ACC112 (cell line): ENCODE data around the gene CDADC1.
A peak's percentile ranks its signal among the peaks of the same experiment; 100 is the strongest.
"Not testable (repeated sequence)": the region's sequence is repeated elsewhere in the genome, so short reads cannot be mapped to it uniquely, and the experiment has no call there.

ENCODE experiments used
- H2AFZ ChIP-seq: fragments of 200-600 bp; sonication (generic); one replicate; pipeline ENCODE4 v1.6.0; 2017; ENCODE audit warnings: antibody characterized with exemption, low read length; ENCODE audit not compliant: unreplicated experiment
- H3K27ac ChIP-seq: fragments of 200-600 bp; sonication (generic); 2 replicates; pipeline ENCODE4 v1.5.1; 2014; ENCODE audit warnings: low read depth, mild to moderate bottlenecking, antibody characterized with exemption, low read length, moderate library complexity
- H3K27me3 ChIP-seq: fragments of 200-600 bp; sonication (generic); 2 replicates; pipeline ENCODE4 v1.6.1; 2014; ENCODE audit warnings: mild to moderate bottlenecking, antibody characterized with exemption, low read length, moderate library complexity, mixed read lengths; ENCODE audit not compliant: insufficient read depth
- H3K36me3 ChIP-seq: fragments of 200-600 bp; sonication (generic); 2 replicates; pipeline ENCODE4 v1.6.1; 2016; ENCODE audit warnings: mild to moderate bottlenecking, antibody characterized with exemption, low read length, moderate library complexity, mixed read lengths; ENCODE audit not compliant: insufficient read depth
- H3K4me1 ChIP-seq: fragments of 200-600 bp; sonication (generic); one replicate; pipeline ENCODE4 v1.6.1; 2016; ENCODE audit warnings: low read length, mixed read lengths; ENCODE audit not compliant: insufficient read depth, unreplicated experiment, control insufficient read depth
- H3K4me3 ChIP-seq: fragments of 200-600 bp; sonication (generic); 2 replicates; pipeline ENCODE4 v1.5.1; 2014; ENCODE audit warnings: mild to moderate bottlenecking, low read depth, low read length
- H3K79me2 ChIP-seq: fragments of 200-600 bp; sonication (generic); one replicate; pipeline ENCODE4 v1.6.0; 2016; ENCODE audit warnings: low read length; ENCODE audit not compliant: control insufficient read depth, unreplicated experiment, insufficient read depth

The CDADC1 gene

GRCh38 chr13:49294723-49295122, 47.0 kb downstream of the CDADC1 start:
- not testable (repeated sequence) for H3K4me3 ChIP-seq, H3K27ac ChIP-seq, H3K27me3 ChIP-seq, H3K4me1 ChIP-seq, H2AFZ ChIP-seq, H3K79me2 ChIP-seq, H3K36me3 ChIP-seq

- Histone ChIP-seq H3K4me3 (no peak overlapping the region), H3K79me2 (no peaks in the 10 kb centered on the region), H3K36me3 (no peaks in the 10 kb centered on the region), H3K27ac (no peak overlapping the region), H3K27me3 (no peaks in the 10 kb centered on the region), H2AFZ (no peak overlapping the region), H3K4me1 (no peaks in the 10 kb centered on the region)
These were observed 47.5 kb downstream of the CDADC1 start for GRCh38 chr13:49295244-49295643.

- Histone ChIP-seq H3K27ac (no peak overlapping the region), H3K4me3 (no peak overlapping the region), H3K36me3 (no peaks in the 10 kb centered on the region), H2AFZ (no peak overlapping the region), H3K27me3 (no peaks in the 10 kb centered on the region), H3K4me1 (no peaks in the 10 kb centered on the region), H3K79me2 (no peaks in the 10 kb centered on the region)
These were observed 48.9 kb downstream of the CDADC1 start for GRCh38 chr13:49296659-49297058.

GRCh38 chr13:49297338-49297737, 49.6 kb downstream of the CDADC1 start:
- Histone ChIP-seq H3K27me3 (no peaks in the 10 kb centered on the region), H2AFZ (no peak overlapping the region)

GRCh38 chr13:49298416-49298815, 50.7 kb downstream of the CDADC1 start:
- no peak overlapping the region for H3K27ac ChIP-seq
- no peaks in the 10 kb centered on the region for H3K36me3 ChIP-seq
- no peaks in the 10 kb centered on the region for H3K79me2 ChIP-seq
- H2AFZ ChIP-seq, result no peak overlapping the region
- no peaks in the 10 kb centered on the region for H3K27me3 ChIP-seq
- no peaks in the 10 kb centered on the region for H3K4me1 ChIP-seq
- no peak overlapping the region for H3K4me3 ChIP-seq

More at GRCh38 chr13:49297338-49297737, 49.6 kb downstream of the CDADC1 start:
- H3K4me3 ChIP-seq, result no peak overlapping the region
- H3K36me3 ChIP-seq, result no peaks in the 10 kb centered on the region
- no peaks in the 10 kb centered on the region for H3K79me2 ChIP-seq
- H3K27ac ChIP-seq, result no peak overlapping the region
- no peaks in the 10 kb centered on the region for H3K4me1 ChIP-seq

GRCh38 chr13:49298903-49299605, 51.3 kb downstream of the CDADC1 start:
- Histone ChIP-seq H3K36me3 (no peaks in the 10 kb centered on the region), H3K27me3 (no peaks in the 10 kb centered on the region), H3K4me1 (peaks cover 3% of the 10 kb centered on the region), H3K27ac (no peak overlapping the region), H3K4me3 (no peak overlapping the region), H3K79me2 (no peaks in the 10 kb centered on the region), H2AFZ (peak overlapping the region; percentile 5)

- Histone ChIP-seq H3K4me3 (no peak overlapping the region), H3K4me1 (peaks cover 4% of the 10 kb centered on the region), H3K27ac (no peak overlapping the region), H3K36me3 (no peaks in the 10 kb centered on the region), H3K79me2 (no peaks in the 10 kb centered on the region), H3K27me3 (no peaks in the 10 kb centered on the region), H2AFZ (no peak overlapping the region)
These were observed 52.6 kb downstream of the CDADC1 start for GRCh38 chr13:49300276-49300675.

GRCh38 chr13:49300739-49301589, 53.2 kb downstream of the CDADC1 start:
- peak overlapping the region; percentile 55 for H3K4me3 ChIP-seq
- H3K27me3 ChIP-seq, result no peaks in the 10 kb centered on the region
- no peak overlapping the region for H3K27ac ChIP-seq
- peaks cover 4% of the 10 kb centered on the region for H3K4me1 ChIP-seq
- no peaks in the 10 kb centered on the region for H3K79me2 ChIP-seq
- peak overlapping the region; percentile 91 for H2AFZ ChIP-seq
- no peaks in the 10 kb centered on the region for H3K36me3 ChIP-seq

- peaks cover 4% of the 10 kb centered on the region for H3K4me1 ChIP-seq
- no peak overlapping the region for H2AFZ ChIP-seq
- H3K27ac ChIP-seq, result no peak overlapping the region
- no peak overlapping the region for H3K4me3 ChIP-seq
- no peaks in the 10 kb centered on the region for H3K79me2 ChIP-seq
- no peaks in the 10 kb centered on the region for H3K27me3 ChIP-seq
- no peaks in the 10 kb centered on the region for H3K36me3 ChIP-seq
These were observed 54.5 kb downstream of the CDADC1 start for GRCh38 chr13:49302222-49302621.

- Histone ChIP-seq H3K4me3 (no peak overlapping the region), H3K4me1 (peaks cover 8% of the 10 kb centered on the region), H3K36me3 (no peaks in the 10 kb centered on the region), H2AFZ (no peak overlapping the region), H3K27me3 (no peaks in the 10 kb centered on the region), H3K79me2 (no peaks in the 10 kb centered on the region), H3K27ac (no peak overlapping the region)
These were observed 55.1 kb downstream of the CDADC1 start for GRCh38 chr13:49302817-49303216.
